Activated CD8-positive, alpha-beta T cell treated with anti-CD3 and anti-CD28 coated beads, Interleukin-2, amount 10 ng/mL, durations not matched to agents 7 days and 5 days (primary cell): ENCODE results near the gene LRCH1. TPM values are rescaled to one million over a fixed set of nuclear protein-coding genes. Genes with fewer than 3 reads are reported as not detected.

ENCODE experiments used
- ATAC-seq: fragments of 150-1000 bp; cut with Tn5 transposase; one replicate; pipeline ENCODE4 v1.10.0; 2021; ENCODE audit warnings: moderate library complexity
- CTCF ChIA-PET: fragments of 350-600 bp; sonication (Branson Sonifier 250); formaldehyde crosslinking; loops from one replicate; lab custom pipeline; 2021; ENCODE audit warnings: antibody characterized with exemption; lab: Charles Lee
- POLR2A ChIA-PET: fragments of 350-600 bp; sonication (Branson Sonifier 250); formaldehyde crosslinking; loops from one replicate; lab custom pipeline; 2021; ENCODE audit warnings: antibody characterized with exemption; lab: Charles Lee
- DNase-seq: peaks from one replicate; pipeline ENCODE4 v3.0.0-alpha.2; 2020
- H3K27ac Mint-ChIP-seq: one replicate; pipeline ENCODE4 v1.8.0; 2021; ENCODE audit warnings: mild to moderate bottlenecking, mixed read lengths
- H3K27me3 Mint-ChIP-seq: one replicate; pipeline ENCODE4 v1.8.0; 2021; ENCODE audit warnings: low read depth, mixed read lengths
- H3K36me3 Mint-ChIP-seq: one replicate; pipeline ENCODE4 v1.8.0; 2021; ENCODE audit warnings: low read depth, mixed read lengths
- H3K4me1 Mint-ChIP-seq: one replicate; pipeline ENCODE4 v1.8.0; 2021; ENCODE audit warnings: low read depth, mixed read lengths
- H3K4me3 Mint-ChIP-seq: one replicate; pipeline ENCODE4 v1.8.0; 2021; ENCODE audit warnings: mild to moderate bottlenecking, mixed read lengths
- H3K9me3 Mint-ChIP-seq: one replicate; pipeline ENCODE4 v1.8.0; 2022; ENCODE audit warnings: mixed read lengths; ENCODE audit not compliant: insufficient read depth
- total RNA-seq, 2 experiments: library from RNA; stranded (reverse); gene quantifications; one replicate each; pipeline ENCODE4 v1.2.3, GENCODE V29; 2021

Gene LRCH1
- total RNA-seq, 2 experiments from 2014 or later: 15.3 to 18.0 TPM

GRCh38 chr13:46630431-46631178, 77.6 kb downstream of the LRCH1 start:
- DNase-seq (no peak), ATAC-seq (no peak)
- no peaks in the 10 kb centered on the region for H3K9me3 Mint-ChIP-seq
- POLR2A ChIA-PET: no interaction called here
- no peaks in the 10 kb centered on the region for H3K27me3 Mint-ChIP-seq
- peak overlapping the region; percentile 31 for H3K27ac Mint-ChIP-seq
- H3K36me3 Mint-ChIP-seq: no peaks in the 10 kb centered on the region
- CTCF ChIA-PET: interaction anchor here (0.7 to 2.5 kb wide), 5 partner anchors 9 to 79 kb away, joined by 3 to 10 read pairs (median 3); no protein-coding TSS in a partner anchor
- H3K4me3 Mint-ChIP-seq: no peak overlapping the region
- H3K4me1 Mint-ChIP-seq: peaks cover 21% of the 10 kb centered on the region

DNA sequence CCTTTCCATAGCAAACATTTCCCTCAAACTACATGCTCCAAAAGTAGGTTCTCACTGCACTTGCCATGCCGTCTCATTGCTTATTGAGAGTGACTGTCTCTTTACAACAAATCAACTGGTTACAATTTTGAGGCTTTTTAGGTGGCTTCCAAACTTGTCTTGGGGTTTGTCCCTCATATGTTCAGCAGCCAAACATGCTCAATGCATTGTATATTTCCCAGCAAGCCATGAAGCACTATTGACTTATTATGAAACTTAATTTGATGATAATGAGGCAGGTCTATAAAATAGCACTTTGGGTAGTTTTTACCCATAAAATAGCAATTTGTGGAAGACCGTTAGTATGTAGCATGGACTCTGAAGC, 78.2 kb downstream of the LRCH1 start:
- Mint-ChIP-seq H3K4me3 (no peak overlapping the region), H3K27me3 (no peaks in the 10 kb centered on the region), H3K36me3 (peaks cover 2% of the 10 kb centered on the region), H3K4me1 (peaks cover 17% of the 10 kb centered on the region), H3K9me3 (no peaks in the 10 kb centered on the region), H3K27ac (no peak overlapping the region)
- no peak for ATAC-seq
- no peak for DNase-seq
- ChIA-PET POLR2A (no interaction called here), CTCF (interaction anchor here (1.2 to 2.5 kb wide), 2 partner anchors 10 to 79 kb away, joined by 4 to 10 read pairs; no protein-coding TSS in a partner anchor)

DNA sequence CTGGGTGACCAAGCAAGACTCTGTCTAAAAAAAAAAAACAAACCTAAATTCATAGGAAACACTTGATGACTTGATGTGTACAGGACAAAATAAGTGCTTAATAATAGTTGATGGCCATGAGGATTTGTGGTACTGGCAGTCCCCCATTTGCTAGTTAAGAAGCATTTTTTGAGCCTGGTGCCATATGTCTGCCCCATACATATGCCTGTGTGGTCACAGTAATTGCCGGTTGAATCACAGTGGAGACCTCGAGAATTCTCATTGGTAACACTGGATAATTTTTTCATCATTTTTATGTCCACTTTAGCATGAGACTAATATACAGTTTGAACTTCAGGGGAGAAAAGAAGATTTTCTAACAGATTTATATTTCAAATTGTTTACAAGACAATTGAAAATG, 79.2 kb downstream of the LRCH1 start:
- CTCF ChIA-PET: no interaction called here
- H3K4me3 Mint-ChIP-seq: no peak overlapping the region

GRCh38 chr13:46633416-46633815, 80.4 kb downstream of the LRCH1 start:
- Mint-ChIP-seq H3K27ac (no peak overlapping the region), H3K36me3 (peaks cover 2% of the 10 kb centered on the region), H3K27me3 (no peaks in the 10 kb centered on the region), H3K9me3 (no peaks in the 10 kb centered on the region), H3K4me3 (no peak overlapping the region), H3K4me1 (peaks cover 20% of the 10 kb centered on the region)
- no peak for ATAC-seq
- no peak for DNase-seq
- CTCF ChIA-PET: interaction anchor here (1.5 kb wide), 1 partner anchor 82 kb away, joined by 3 read pairs; no protein-coding TSS in a partner anchor
- POLR2A ChIA-PET: interaction anchor here (0.6 kb wide), 1 partner anchor 32 kb away, joined by 3 read pairs; no protein-coding TSS in a partner anchor

More for the DNA sequence above, 79.2 kb downstream of the LRCH1 start:
- POLR2A ChIA-PET: interaction anchor here (0.7 kb wide), 1 partner anchor 9 kb away, joined by 3 read pairs; no protein-coding TSS in a partner anchor
- Mint-ChIP-seq H3K9me3 (no peaks in the 10 kb centered on the region), H3K27ac (no peak overlapping the region), H3K27me3 (no peaks in the 10 kb centered on the region), H3K36me3 (peaks cover 2% of the 10 kb centered on the region), H3K4me1 (peaks cover 20% of the 10 kb centered on the region)
- ATAC-seq (no peak), DNase-seq (no peak)

DNA sequence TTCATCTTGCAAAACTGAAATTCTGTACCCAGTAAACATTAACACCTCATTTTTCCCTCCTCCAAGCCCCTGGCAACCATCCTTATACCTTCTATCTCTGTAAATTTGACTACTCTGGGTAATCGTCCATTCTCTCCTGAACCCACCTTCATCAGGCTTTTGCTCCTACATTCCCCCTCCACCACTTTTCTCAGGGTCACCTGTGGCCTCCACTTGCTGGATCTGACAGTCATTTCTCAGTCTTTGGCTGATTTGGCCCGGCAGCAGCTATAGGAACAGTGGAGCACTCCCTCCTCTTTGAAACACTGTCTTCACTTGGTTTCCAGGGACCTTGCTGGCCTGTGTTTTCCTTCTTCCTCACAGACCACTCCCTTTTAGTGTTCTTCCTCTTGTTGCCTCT, 83.5 kb downstream of the LRCH1 start:
- ChIA-PET POLR2A (no interaction called here), CTCF (interaction anchor here (0.9 to 2.6 kb wide), 3 partner anchors 17 to 85 kb away, joined by 3 to 5 read pairs (median 4); no protein-coding TSS in a partner anchor)
- Mint-ChIP-seq H3K27me3 (no peaks in the 10 kb centered on the region), H3K9me3 (no peaks in the 10 kb centered on the region), H3K4me1 (peaks cover 15% of the 10 kb centered on the region), H3K4me3 (no peak overlapping the region), H3K27ac (no peak overlapping the region), H3K36me3 (peaks cover 2% of the 10 kb centered on the region)
- DNase-seq (no peak), ATAC-seq (no peak)

- peaks cover 21% of the 10 kb centered on the region for H3K4me1 Mint-ChIP-seq
- H3K27ac Mint-ChIP-seq: no peak overlapping the region
- no peaks in the 10 kb centered on the region for H3K9me3 Mint-ChIP-seq
- peaks cover 2% of the 10 kb centered on the region for H3K36me3 Mint-ChIP-seq
- CTCF ChIA-PET: interaction anchor here (0.9 to 2.6 kb wide), 2 partner anchors 34 to 85 kb away, joined by 4 to 5 read pairs; no protein-coding TSS in a partner anchor
- DNase-seq (no peak), ATAC-seq (no peak)
- H3K27me3 Mint-ChIP-seq: no peaks in the 10 kb centered on the region
- POLR2A ChIA-PET: interaction anchor here (0.6 kb wide), 1 partner anchor 29 kb away, joined by 3 read pairs; no protein-coding TSS in a partner anchor
- H3K4me3 Mint-ChIP-seq: no peak overlapping the region
These were observed 84.2 kb downstream of the LRCH1 start for GRCh38 chr13:46637213-46637612.

DNA sequence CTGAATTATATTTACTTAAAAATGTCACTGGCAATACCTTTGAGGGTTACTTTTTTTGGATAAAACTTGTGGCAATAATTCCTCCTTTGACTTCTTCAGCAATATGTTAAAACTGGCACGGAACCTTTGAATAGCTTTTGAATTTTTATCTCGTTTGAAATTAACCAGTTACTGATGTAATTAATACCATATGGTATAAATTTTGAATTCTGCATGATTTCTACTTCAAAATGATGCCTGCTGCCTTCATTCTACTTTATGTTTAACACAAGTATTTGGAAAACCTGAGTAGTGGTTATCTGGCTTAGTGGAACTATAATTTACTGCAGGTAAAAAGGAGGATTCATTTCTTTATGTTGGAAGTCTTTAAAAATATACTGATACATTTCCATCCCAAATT, 85.3 kb downstream of the LRCH1 start:
- ATAC-seq (no peak), DNase-seq (no peak)
- Mint-ChIP-seq H3K27me3 (no peaks in the 10 kb centered on the region), H3K4me3 (no peak overlapping the region), H3K36me3 (peaks cover 2% of the 10 kb centered on the region), H3K4me1 (peaks cover 21% of the 10 kb centered on the region), H3K27ac (no peak overlapping the region), H3K9me3 (no peaks in the 10 kb centered on the region)
- CTCF ChIA-PET: interaction anchor here (0.7 to 2.6 kb wide), 2 partner anchors 10 to 35 kb away, joined by 3 to 5 read pairs; no protein-coding TSS in a partner anchor
- POLR2A ChIA-PET: no interaction called here

DNA sequence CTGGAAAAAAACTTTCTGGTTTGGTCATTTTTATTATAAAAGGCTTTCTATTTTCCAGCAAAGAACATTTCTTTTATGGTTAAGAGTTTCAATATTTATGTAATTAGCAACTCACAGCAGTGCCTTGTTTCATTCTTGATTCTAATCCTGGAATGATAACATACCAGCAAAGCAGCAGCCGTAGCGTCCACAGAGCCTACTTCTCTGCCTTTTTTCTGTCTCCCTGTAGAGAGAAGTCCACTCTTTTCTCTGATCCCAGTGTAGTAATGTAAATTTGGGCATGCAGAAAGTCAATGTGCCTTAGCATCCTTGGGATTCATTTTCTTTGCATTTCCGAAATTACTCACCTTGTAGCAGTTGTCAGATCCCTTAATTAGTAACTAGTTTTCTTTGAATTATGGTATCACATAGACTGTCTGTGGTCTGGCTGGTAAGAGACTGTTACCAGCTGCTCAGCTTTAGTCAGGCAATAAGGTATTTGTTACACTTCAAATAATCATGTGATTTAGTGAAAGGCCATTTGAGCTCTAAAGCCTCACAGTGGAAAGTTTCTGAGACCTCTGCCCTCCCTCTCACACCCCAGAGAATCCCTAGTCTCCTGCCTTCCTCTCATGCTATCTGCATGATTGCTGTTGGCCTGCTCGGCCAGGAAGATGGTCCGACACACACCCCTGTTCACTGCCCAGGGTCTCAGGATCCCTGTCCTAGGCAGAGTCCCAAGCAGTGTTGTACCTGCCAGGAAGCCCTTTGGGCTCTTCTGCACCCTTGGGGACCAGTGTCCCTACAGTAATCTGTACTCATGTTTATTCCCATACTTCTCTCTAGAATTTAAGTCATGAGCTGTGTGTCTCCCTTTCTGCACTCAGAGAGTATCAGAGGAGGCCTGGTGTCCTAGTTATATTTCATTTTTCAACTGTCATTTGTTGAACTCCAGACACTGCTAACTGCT, 86.3 kb downstream of the LRCH1 start:
- ATAC-seq (no peak), DNase-seq (no peak)
- Mint-ChIP-seq H3K36me3 (peaks cover 2% of the 10 kb centered on the region), H3K4me1 (peaks cover 21% of the 10 kb centered on the region), H3K4me3 (no peak overlapping the region), H3K27ac (no peak overlapping the region), H3K27me3 (no peaks in the 10 kb centered on the region), H3K9me3 (no peaks in the 10 kb centered on the region)
- ChIA-PET CTCF (no interaction called here), POLR2A (no interaction called here)

GRCh38 chr13:46640843-46641242, 87.9 kb downstream of the LRCH1 start:
- H3K36me3 Mint-ChIP-seq: peaks cover under 1% of the 10 kb centered on the region
- no peaks in the 10 kb centered on the region for H3K27me3 Mint-ChIP-seq
- H3K9me3 Mint-ChIP-seq: no peaks in the 10 kb centered on the region
- H3K4me3 Mint-ChIP-seq: no peak overlapping the region
- CTCF ChIA-PET: no interaction called here
- POLR2A ChIA-PET: no interaction called here
- ATAC-seq: no peak
- H3K27ac Mint-ChIP-seq: no peak overlapping the region
- H3K4me1 Mint-ChIP-seq: peaks cover 25% of the 10 kb centered on the region
- no peak for DNase-seq

- POLR2A ChIA-PET: no interaction called here
- peaks cover 27% of the 10 kb centered on the region for H3K4me1 Mint-ChIP-seq
These were observed 88.5 kb downstream of the LRCH1 start for GRCh38 chr13:46641274-46642081.

DNA sequence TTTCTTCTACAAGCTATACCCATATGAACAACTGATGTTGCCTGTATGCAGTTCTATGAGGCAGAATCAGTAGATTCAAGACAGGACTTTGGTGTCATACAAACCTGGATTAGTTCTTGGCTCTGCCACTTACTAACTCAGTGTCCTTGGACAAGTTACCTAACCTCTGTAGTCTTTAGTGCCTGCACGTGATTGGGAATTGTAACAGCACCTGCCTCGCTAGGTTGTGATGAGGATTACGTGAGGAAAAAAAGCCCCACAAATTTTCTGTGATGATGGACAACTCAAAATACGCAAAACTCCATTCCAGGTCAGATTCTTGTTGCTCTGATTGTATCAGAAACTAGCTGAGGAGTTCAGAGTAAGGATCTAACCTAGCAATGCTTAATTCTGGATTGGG, 89.3 kb downstream of the LRCH1 start:
- Mint-ChIP-seq H3K27me3 (no peaks in the 10 kb centered on the region), H3K27ac (no peak overlapping the region), H3K4me3 (no peak overlapping the region), H3K36me3 (no peaks in the 10 kb centered on the region), H3K4me1 (peaks cover 24% of the 10 kb centered on the region), H3K9me3 (no peaks in the 10 kb centered on the region)
- DNase-seq (no peak), ATAC-seq (no peak)
- ChIA-PET POLR2A (no interaction called here), CTCF (interaction anchor here (0.7 kb wide), 1 partner anchor 106 kb away, joined by 3 read pairs; no protein-coding TSS in a partner anchor)

More at GRCh38 chr13:46641274-46642081, 88.5 kb downstream of the LRCH1 start:
- H3K4me3 Mint-ChIP-seq: peak overlapping the region; percentile 5
- no peaks in the 10 kb centered on the region for H3K36me3 Mint-ChIP-seq
- CTCF ChIA-PET: interaction anchor here (0.7 kb wide), 1 partner anchor 107 kb away, joined by 3 read pairs; no protein-coding TSS in a partner anchor
- H3K27me3 Mint-ChIP-seq: no peaks in the 10 kb centered on the region
- peak overlapping the region; percentile 21 for H3K27ac Mint-ChIP-seq
- DNase-seq (no peak), ATAC-seq (no peak)
- no peaks in the 10 kb centered on the region for H3K9me3 Mint-ChIP-seq
